Right forelimb (tissue), 1 donor: ENCODE measurements around the gene NOL4L.

Experiments
- DNase-seq: peaks from one replicate; pipeline ENCODE4 v3.0.0-alpha.2; 2018

The NOL4L gene

GRCh38 chr20:32613192-32614053 is 28.3 kb upstream of the NOL4L start:
- no peak for DNase-seq

GRCh38 chr20:32612351-32613191 is 27.4 kb upstream of the NOL4L start:
- no peak for DNase-seq

- no peak for DNase-seq
These were observed 26.7 kb upstream of the NOL4L start for GRCh38 chr20:32611868-32612267.

GRCh38 chr20:32611286-32611685 is 26.2 kb upstream of the NOL4L start:
- DNase-seq, result no peak

GRCh38 chr20:32610472-32611218 is 25.5 kb upstream of the NOL4L start:
- DNase-seq, result no peak

GRCh38 chr20:32609993-32610392 is 24.9 kb upstream of the NOL4L start:
- no peak for DNase-seq

GRCh38 chr20:32609111-32609773 is 24.1 kb upstream of the NOL4L start:
- DNase-seq, result no peak

- no peak for DNase-seq
These were observed 23.5 kb upstream of the NOL4L start for GRCh38 chr20:32608664-32609015.

GRCh38 chr20:32607727-32608663 is 22.9 kb upstream of the NOL4L start:
- no peak for DNase-seq

- DNase-seq, result no peak
These were observed 22.2 kb upstream of the NOL4L start for GRCh38 chr20:32607324-32607723.

- DNase-seq, result no peak
These were observed 21.7 kb upstream of the NOL4L start for GRCh38 chr20:32606790-32607189.

- no peak for DNase-seq
These were observed 21.0 kb upstream of the NOL4L start for GRCh38 chr20:32606107-32606506.

GRCh38 chr20:32605167-32605656 is 20.1 kb upstream of the NOL4L start:
- DNase-seq, result no peak

GRCh38 chr20:32603046-32603726 is 18.1 kb upstream of the NOL4L start:
- no peak for DNase-seq

GRCh38 chr20:32602273-32602672 is 17.1 kb upstream of the NOL4L start:
- no peak for DNase-seq

- DNase-seq, result no peak
These were observed 15.6 kb upstream of the NOL4L start for GRCh38 chr20:32600681-32601237.

GRCh38 chr20:32599783-32600340 is 14.7 kb upstream of the NOL4L start:
- no peak for DNase-seq

- no peak for DNase-seq
These were observed 13.5 kb upstream of the NOL4L start for GRCh38 chr20:32598606-32599005.

- no peak for DNase-seq
These were observed 12.6 kb upstream of the NOL4L start for GRCh38 chr20:32597714-32598113.

- no peak for DNase-seq
These were observed 11.6 kb upstream of the NOL4L start for GRCh38 chr20:32596681-32597252.
